GM08714 (cell line): ENCODE results near the gene STRIT1.
"Not testable (repeated sequence)": the region's sequence is repeated elsewhere in the genome, so short reads cannot be mapped to it uniquely, and the experiment has no call there.

Source experiments
- H3K4me3 ChIP-seq: fragments of 200-500 bp; sonication (Bioruptor generic); 2 replicates; pipeline ENCODE4 v1.5.1; 2014; ENCODE audit warnings: mild to moderate bottlenecking, low read length, inconsistent platforms
- ZNF274 ChIP-seq: IDR thresholded peaks from 2 replicates; pipeline ENCODE4 v1.6.1; 2012; ENCODE audit warnings: mild to moderate bottlenecking, low read depth, low read length

Gene STRIT1

GRCh38 chr3:155302891-155303290, 9.4 kb upstream of the STRIT1 start:
- TF ChIP-seq ZNF274: no peak
- no peak overlapping the region for H3K4me3 ChIP-seq

DNA sequence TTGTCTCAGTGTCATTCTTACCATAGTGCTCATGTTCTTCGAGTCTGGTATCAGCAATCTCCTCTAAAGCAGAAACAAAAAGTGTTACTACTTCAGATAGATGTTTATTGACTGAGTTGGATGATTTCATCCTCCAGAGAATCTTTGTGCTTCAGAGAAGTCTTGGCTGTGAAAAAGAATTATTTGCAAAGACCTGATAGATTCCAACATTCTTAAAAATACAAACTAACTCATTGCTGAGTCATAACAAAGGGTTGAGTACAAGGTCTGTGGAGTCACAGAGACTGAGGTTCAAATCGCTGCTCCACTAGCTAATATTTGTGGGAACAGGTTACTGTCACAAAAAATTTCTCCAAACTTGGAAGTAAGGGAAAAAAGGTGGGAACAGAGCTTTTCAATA, 9.0 kb upstream of the STRIT1 start:
- no peak overlapping the region for H3K4me3 ChIP-seq
- no peak for TF ChIP-seq ZNF274

GRCh38 chr3:155297100-155297499, 3.6 kb upstream of the STRIT1 start:
- no peak for TF ChIP-seq ZNF274
- H3K4me3 ChIP-seq: no peak overlapping the region

DNA sequence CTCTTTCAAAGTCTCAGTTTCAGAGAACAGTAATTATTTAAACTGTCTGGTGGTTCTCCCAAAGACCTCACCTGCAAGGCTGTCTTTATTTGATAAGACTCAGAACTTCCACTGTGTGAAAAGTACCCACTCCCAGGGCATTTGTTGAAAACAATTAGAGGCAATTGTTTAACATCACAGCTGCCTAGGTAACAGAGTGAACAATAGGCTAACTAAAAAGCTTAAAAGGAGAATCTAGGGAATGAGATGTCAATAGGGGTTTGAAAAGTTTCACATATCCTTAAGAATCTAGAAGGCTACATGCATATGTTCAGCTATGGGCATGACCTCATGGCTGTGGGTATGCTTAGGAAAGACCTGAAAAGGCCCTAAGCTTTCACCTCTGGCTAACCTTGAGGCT, 2.9 kb upstream of the STRIT1 start:
- no peak overlapping the region for H3K4me3 ChIP-seq
- TF ChIP-seq ZNF274: no peak

DNA sequence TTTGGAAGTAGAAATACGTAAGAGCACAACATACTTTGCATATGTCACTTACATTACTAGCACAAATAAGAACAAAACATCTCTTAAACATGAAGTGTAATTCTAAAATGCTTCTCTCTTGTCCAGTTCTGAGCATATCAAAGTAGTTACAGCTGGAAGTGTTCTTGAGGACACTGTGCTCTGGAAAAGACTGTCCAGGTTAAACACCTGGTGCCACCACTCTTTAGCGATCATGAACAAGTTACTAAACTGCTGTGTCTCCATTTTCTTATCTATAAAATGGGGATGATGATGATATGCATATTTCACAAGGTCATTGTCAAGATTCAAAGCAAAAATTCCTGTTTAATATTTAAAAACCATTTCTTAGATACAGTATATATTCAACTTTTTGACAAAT, 790 bp downstream of the STRIT1 start:
- TF ChIP-seq ZNF274: no peak

GRCh38 chr3:155292133-155292532, 1.4 kb downstream of the STRIT1 start:
- no peak overlapping the region for H3K4me3 ChIP-seq
- no peak for TF ChIP-seq ZNF274

More for the DNA sequence above, 790 bp downstream of the STRIT1 start:
- no peak overlapping the region for H3K4me3 ChIP-seq

DNA sequence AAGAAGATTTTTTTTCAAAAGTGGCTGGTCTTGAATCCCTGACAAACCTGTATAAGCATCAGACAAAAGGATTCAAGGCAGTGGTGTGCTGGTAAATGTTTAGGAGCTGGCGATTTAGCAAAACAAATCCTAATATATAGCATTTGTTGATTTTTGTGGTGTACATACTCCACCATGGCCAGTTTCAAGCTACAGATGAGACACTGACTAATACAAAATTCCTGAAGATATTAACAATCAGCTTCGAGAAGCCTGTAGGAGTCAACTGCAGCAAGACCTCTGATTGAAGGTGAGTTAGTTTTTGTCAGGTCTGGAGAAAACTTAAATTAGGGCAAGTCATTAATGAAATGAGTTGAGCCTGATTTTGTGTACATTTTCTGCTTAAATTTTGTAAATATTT, 6.7 kb downstream of the STRIT1 start:
- no peak for TF ChIP-seq ZNF274
- no peak overlapping the region for H3K4me3 ChIP-seq

DNA sequence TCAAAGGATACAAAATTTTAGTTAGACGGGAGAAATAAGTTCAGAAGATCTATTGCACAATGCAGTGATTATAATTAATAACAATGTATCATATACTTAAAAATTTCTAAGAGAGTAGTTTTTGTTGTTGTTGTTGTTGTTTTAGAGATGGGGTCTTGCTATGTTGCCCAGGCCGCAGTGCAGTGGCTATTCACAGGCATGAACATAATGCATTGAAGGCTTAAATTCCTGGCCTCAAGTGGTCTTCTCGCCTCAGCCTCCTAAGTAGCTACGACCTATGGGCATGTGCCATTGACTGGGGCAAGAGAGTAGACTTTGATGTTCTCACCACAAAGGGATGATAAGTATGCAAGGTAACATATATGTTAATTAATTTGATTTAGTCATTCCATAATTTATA, 7.5 kb downstream of the STRIT1 start:
- TF ChIP-seq ZNF274: no peak

DNA sequence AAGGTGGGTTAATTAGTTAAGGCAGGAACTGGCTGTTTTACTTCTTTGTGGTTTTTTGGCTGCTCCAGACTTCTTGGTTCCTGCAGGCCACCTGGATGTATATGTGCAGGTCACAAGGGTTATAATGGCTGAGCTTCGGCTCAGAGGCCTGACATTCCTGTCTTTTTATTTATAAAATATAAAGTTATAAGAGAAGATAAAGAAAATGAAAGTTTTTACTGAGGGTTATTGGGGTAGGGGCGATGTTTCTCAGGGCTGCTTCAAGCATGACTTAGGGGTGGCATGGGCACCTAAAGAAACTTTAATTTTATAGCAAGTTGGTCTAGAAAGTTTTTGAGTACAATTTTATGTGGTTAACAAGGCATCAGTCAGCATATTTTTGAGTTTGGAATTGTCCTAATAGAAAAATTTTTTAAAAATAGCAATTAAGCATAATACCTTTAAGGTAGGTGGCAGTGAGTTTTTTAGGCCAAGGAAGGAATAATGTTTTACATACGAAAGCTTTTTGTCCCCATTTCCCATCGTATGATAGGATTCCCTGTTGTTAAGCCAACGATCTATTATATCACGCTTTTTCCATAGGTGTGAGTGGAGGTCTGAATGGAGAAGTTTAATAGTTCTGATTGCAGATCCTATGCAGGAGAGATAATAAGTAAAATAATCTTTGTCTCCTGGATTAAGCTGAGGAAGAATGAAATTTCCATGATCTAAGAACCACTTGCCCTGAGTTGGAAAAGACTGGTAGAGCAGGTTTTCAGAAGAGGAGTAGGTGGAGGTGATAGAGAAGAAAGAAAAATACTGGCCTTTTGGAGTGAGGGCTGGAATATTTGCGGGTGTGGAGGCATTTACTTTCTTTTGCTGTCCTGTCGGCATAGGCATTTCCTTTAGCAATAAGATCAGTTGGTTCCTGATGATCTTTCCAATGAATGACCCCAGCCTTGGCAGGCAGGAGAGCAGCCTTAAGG, 10.1 kb downstream of the STRIT1 start:
- TF ChIP-seq ZNF274: no peak
- H3K4me3 ChIP-seq: no peak overlapping the region

More for the DNA sequence above, 7.5 kb downstream of the STRIT1 start:
- H3K4me3 ChIP-seq: no peak overlapping the region

DNA sequence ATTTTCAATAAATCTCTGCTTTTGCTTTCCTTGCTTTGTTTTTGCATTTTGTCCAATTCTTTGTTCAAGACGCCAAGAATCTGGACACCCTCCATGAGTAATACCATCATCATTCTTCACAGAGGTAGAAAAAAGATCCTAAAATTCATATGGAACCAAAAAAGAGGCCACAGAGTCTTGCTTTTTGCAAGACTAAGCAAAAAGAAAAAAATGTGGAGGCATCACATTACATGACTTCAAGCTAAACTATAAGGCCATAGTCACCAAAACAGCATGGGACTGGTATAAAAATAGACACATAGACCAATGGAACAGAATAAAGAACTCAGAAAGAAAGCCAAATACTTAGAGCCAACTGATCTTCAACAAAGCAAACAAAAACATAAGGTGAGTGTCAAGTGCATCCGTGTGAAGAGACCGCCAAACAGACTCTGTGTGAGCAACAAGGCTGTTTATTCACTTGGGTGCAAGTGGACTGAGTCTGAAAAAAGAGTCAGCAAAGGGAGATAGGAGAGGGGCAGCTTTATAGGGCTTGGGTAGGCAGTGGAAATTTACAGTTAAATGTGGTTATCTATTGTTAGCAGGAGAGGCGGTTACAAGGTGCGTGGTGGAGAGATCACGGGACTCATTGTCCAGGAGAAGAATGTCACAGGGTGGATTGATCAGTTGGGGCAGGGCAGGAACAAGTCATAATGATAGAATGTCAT, 10.9 kb downstream of the STRIT1 start:
- H3K4me3 ChIP-seq: no peak overlapping the region
- no peak for TF ChIP-seq ZNF274

- H3K4me3 ChIP-seq: no peak overlapping the region
- TF ChIP-seq ZNF274: no peak
Observed at GRCh38 chr3:155281912-155282311, 11.6 kb downstream of the STRIT1 start.

GRCh38 chr3:155276089-155276488, 17.4 kb downstream of the STRIT1 start:
- H3K4me3 ChIP-seq: not testable (repeated sequence)

DNA sequence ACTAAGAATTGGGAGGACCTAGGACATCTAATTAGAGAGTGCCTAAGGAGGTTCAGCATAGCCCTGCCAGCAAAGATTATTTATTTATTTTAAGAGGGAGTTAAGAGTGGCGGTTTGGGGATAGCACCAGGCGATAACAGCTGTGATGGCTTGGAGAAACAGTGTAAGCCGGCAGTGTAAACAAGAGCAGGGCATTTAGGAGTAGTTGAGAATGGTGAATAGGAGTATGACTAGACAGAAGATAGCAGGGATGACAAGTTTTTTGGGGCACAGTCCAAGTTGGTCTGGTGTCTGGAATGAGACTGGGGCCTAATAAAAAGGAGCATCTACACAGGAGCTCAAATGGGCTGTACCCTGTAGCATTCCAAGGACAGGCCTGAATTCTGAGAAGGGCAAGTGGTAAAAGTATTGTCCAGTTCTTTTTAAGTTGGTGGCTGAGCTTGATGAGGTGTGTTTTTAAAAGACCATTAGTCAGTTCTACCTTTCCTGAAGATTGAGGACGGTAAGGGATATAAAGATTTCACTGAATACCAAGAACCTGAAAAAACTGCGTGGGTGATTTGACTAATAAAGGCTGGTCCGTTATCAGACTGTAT, 18.2 kb downstream of the STRIT1 start:
- H3K4me3 ChIP-seq: not testable (repeated sequence)

DNA sequence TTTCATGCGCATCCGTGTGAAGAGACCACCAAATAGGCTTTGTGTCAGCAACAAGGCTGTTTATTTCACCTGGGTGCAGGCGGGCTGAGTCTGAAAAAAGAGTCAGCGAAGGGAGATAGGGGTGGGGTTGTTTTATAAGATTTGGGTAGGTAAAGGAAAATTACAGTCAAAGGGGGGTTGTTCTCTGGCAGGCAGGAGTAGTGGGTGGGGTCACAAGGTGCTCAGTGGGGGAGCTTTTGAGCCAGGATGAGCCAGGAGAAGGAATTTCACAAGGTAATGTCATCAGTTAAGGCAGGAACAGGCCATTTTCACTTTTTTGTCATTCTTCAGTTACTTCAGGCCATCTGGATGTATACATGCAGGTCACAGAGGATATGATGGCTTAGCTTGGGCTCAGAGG, 19.0 kb downstream of the STRIT1 start:
- H3K4me3 ChIP-seq: not testable (repeated sequence)

DNA sequence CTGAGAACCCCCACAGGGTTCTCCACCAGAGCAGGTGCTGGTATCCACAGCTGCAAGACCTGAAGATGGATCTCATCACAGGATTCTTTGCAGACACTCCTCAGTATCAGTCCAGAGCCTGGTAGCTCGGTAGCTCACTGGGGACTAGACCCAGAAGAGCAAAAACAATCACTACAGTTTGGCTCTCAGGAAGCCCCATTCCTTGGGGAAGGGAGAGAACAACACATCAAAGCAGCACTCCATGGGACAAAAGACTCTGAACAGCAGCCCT, 22.2 kb downstream of the STRIT1 start:
- TF ChIP-seq ZNF274: no peak
- H3K4me3 ChIP-seq: no peak overlapping the region
